Measurements from ENCODE around the gene HSDL2. TPM values are rescaled to one million over a fixed set of nuclear protein-coding genes. Genes with fewer than 3 reads are reported as not detected.

HSDL2 gene
- total and polyA plus RNA-seq, 2 of the 4 experiments (the other 2 are of a cell fraction) = 17.7 to 65.8 TPM

DNA sequence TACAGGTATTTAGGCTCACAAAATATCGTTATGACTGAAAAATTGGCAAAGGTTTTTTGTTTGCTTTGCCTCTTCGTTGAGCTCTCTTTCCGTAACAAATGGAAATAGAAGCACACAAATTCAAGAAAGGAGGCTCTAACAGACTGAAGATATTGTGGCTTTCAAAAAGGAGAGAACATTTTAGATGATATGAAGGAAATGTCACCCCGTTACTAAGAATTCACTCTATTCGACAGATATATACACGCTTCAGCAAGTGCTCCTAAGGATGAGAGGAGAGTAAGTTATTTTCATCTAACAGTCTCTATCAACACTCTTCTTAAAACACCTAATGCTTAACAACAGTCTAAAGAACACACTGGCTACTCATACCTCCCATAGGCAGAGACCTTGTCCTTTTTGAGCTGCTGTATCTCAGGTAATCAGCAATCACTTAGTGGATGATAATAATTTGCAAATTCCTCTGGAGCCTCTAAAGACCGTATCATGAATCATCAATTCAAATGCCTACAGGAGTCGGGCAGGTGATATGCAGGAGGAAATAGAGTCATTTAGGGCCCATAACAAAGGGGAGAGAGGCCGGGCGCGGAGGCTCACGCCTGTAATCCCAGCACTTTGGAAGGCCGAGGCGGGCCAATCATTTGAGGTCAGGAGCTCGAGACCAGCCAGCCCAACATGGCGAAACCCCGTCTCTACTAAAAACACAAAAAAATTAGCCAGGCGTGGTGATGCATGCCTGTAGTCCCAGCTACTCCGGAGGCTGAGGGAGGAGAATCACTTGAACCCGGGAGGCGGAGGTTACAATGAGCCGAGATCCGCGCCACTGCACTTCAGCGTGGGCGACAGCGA, 1.4 kb upstream of the HSDL2 start:
- Histone ChIP-seq H3K14ac (replicated peaks; ENCODE audit: low read depth, low read length) (peak overlapping the region; percentile 88), H4K91ac (ENCODE audit: insufficient read depth, low read depth, low read length) (no peak overlapping the region), H2BK15ac (ENCODE audit: low read depth, low read length) (no peak overlapping the region), H4K5ac (ENCODE audit: low read depth, low read length) (no peak overlapping the region), H2AK5ac (ENCODE audit: low read depth, low read length) (no peak overlapping the region; the same call in 1 of the 2 replicates), H2BK120ac (ENCODE audit: low read depth, low read length) (peak overlapping the region; percentile 56; the same call in 1 of the 2 replicates), H3K9ac (ENCODE audit: low read depth, low read length) (peak overlapping the region; percentile 87; the same call in 1 of the 2 replicates), H4K8ac (ENCODE audit: low read depth in 2 of 2, low read length in 2 of 2) (peak overlapping the region in 1 of 2 experiments; percentile 56; a peak in 2 of 4 replicates), H3K56ac (ENCODE audit: extremely low read depth, insufficient read depth, low read length) (no peak overlapping the region; the same call in 1 of the 2 replicates), H3K4me3 (ENCODE audit: insufficient read depth, low read depth, low read length) (peak overlapping the region; percentile 69), H3K4me1 (ENCODE audit: control insufficient read depth, insufficient read depth, low read length) (0 out of 2 replicates have a peak, but pooled peaks cover 1% of the 10 kb centered on the region), H2BK5ac (ENCODE audit: low read depth, low read length, poor library complexity, severe bottlenecking) (peak overlapping the region; percentile 84), H2AFZ (replicated peaks; ENCODE audit: low read length, poor library complexity) (peak overlapping the region; percentile 51), H3K36me3 (ENCODE audit: control insufficient read depth, insufficient read depth, low read length) (no peaks in the 10 kb centered on the region), H2BK20ac (ENCODE audit: low read depth, low read length) (no peak overlapping the region), H3K27ac (ENCODE audit: insufficient read depth, low read length) (peak overlapping the region; percentile 38; the same call in 1 of the 2 replicates), H3K23ac (ENCODE audit: low read depth, low read length) (peak overlapping the region; percentile 90), H2AK9ac (replicated peaks; ENCODE audit: low read depth, low read length, poor library complexity) (no peak overlapping the region), H3K18ac (ENCODE audit: low read depth, low read length) (no peak overlapping the region; the same call in 1 of the 2 replicates), H3K4ac (ENCODE audit: low read depth, low read length) (no peak overlapping the region), H3K9me1 (ENCODE audit: insufficient read depth, low read length) (peaks cover 5% of the 10 kb centered on the region), H3K4me2 (ENCODE audit: low read depth, low read length) (peak overlapping the region; percentile 76), H4K20me1 (ENCODE audit: insufficient read depth, low read length) (no peaks in the 10 kb centered on the region), H3K9me3 (ENCODE audit: control insufficient read depth, insufficient read depth, low read length) (no peaks in the 10 kb centered on the region), H3K79me1 (ENCODE audit: low read depth in 1 of 2, low read length in 2 of 2) (peaks cover 14 to 48% of the 10 kb centered on the region in 2 experiments), H3K27me3 (ENCODE audit: control insufficient read depth, insufficient read depth, low read length) (no peaks in the 10 kb centered on the region)
- CTCF ChIA-PET = interaction anchor here (0.6 to 1.5 kb wide), 3 partner anchors 12 to 134 kb away, joined by 3 to 5 read pairs (median 5); no protein-coding TSS in a partner anchor
- in situ Hi-C loops (cut with MboI; ENCODE audit: low sequenced_read_pairs) (no loop called here), dilution Hi-C loops (cut with HindIII; ENCODE audit: low sequenced_read_pairs, unreplicated experiment) (no loop called here), intact Hi-C loops (cut with micrococcal nuclease) (no loop called here)
- TF ChIP-seq CEBPB (IDR thresholded peaks at IDR 0.05; ENCODE audit: low read depth, low read length) = no peak
- no peak for TF ChIP-seq FOS (IDR thresholded peaks at IDR 0.05; ENCODE audit: low read depth, low read length)
- TF ChIP-seq RAD21 (IDR thresholded peaks at IDR 0.05; ENCODE audit: low read length) = no peak
- TF ChIP-seq RCOR1 (IDR thresholded peaks at IDR 0.05; ENCODE audit: insufficient replicate concordance, low read length) = no peak
- TF ChIP-seq MXI1 (IDR thresholded peaks at IDR 0.05; ENCODE audit: borderline replicate concordance, low read depth, low read length) = no peak
- no peak for TF ChIP-seq NFE2L2 (IDR thresholded peaks at IDR 0.05; ENCODE audit: low read depth, low read length)
- BruUV-seq (replicated peaks) = no TSS peak
- DNase-seq = no peak
- POLR2A ChIA-PET (ENCODE audit: unreplicated experiment) = interaction anchor here (0.7 to 0.9 kb wide), 2 partner anchors 108 to 214 kb away, joined by 3 to 6 read pairs; no protein-coding TSS in a partner anchor
- 40% methylated on average over 7 of the region's 27 CpGs; no CpG with 5 or more reads in 1 of the 2 experiments for WGBS, 2 experiments (ENCODE audit: extremely low coverage in 2 of 2, insufficient read length in 1 of 2)
- no peak for ATAC-seq (ENCODE audit: low read depth)
